Measurements from ENCODE around the gene CADPS.

The CADPS gene

GRCh38 chr3:62502315-62503300, 372.6 kb downstream of the CADPS start:
- DNase-seq (ENCODE audit: low read depth) = no peak

DNA sequence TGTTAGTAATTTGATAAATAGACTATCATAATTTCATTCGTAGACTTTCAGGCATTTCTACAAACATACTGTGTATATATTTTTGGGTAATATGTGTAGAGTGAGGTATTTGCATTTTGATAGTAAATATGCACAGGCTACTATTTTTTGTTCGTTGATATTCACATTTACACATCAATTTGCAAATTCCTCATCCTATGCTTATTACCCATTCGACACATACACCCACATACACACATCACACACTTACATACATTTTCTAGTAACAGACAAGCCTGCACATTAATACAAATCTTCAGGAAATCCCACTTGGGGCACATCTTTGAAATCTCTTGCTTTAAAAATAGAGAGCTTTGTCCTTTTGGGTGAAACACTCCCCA, 373.9 kb downstream of the CADPS start:
- no peak for DNase-seq (ENCODE audit: low read depth)

DNA sequence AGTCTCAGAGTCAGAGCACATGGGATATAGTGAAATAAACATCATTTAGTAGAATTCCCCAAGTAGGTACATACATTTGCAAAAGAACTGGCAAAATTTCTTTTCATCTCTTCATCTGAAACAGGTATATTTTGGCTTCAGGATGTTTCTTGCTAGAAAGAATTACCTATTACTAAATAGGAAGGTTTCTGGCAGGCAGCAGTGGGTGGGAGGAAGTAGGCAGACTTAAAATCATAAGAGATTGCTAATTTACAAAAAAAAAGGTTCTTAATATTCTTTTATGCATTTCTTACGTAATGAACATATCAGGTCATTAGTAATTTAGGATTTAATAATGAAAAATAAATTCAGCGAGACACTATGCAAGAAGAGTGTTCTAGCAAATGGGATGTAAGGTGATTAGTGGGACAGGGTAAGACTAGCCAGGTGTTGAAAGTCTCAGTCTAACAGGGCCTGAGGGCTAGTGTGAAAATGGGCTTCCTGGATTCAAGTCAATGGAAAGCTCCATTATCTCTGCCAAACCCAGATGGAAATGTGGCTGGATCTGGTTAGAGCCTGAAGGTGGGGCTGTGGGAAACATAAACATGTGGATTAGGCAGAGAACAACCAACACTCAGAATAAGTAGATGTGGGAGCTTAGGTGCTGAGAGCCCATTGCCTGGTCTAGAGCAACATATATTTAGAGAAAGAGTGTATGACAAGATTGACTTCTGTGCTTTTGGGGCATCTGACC, 374.5 kb downstream of the CADPS start:
- no peak for DNase-seq (ENCODE audit: low read depth)

DNA sequence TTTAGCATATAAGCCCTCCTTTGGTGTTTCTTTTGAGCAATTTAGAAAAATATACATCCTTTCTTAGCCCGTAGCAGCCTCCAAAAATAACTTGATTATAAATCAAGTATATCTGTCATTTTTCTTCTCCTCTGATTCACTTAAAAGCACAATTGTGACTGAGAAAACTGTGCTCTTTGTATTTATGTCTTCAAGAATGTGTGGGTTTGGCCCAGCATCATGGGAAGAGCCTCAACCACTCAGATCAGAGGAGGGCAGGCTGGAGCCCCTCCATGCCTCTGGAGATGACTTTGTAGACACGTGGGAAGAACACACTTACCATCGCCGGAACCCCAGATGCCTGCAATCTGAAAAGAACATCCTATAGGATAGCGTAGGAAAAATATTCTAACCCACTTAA, 378.1 kb downstream of the CADPS start:
- no peak for DNase-seq (ENCODE audit: low read depth)

- no peak for DNase-seq (ENCODE audit: low read depth)
Observed at GRCh38 chr3:62496503-62496902, 378.7 kb downstream of the CADPS start.

- no peak for DNase-seq (ENCODE audit: low read depth)
Observed at GRCh38 chr3:62493109-62493801, 382.0 kb downstream of the CADPS start.

DNA sequence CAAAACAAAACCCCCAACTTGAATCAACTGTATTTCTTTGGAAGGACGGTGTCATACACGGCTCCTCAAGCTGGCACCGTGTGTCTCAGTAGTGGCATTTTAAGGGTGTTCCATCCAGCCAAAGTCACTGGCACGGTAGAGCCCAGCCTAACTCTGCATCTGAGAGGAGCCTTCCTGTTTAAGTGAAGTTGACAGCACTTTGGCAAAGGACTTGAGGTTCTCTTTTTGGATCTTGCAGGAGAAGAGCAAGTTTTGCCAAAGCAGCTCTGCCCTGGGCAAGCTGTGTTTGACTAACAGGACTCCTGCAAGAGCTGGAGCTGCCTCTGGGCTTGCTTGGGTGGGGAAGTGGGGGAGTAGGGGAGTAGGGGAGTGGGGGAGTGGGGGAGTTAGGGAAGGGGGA, 392.3 kb downstream of the CADPS start:
- no peak for DNase-seq (ENCODE audit: low read depth)

DNA sequence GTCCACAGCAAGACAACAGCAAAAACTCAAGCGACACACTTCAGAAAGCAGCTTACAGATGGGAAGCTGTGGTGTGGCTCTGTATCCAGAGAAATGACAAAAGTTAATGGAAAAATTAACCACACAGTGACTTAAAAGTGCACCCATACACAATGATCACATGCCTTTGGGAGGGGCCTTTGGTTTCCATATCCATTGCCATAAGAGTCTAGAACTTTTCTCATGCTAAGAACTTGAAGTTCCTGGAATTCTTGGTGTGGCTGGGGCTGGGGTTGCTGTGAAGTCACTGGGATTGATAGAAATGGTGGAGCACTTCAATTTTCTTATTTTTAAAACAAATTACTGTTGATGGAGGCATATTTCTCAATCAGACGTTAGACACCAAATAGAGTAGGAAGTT, 393.3 kb downstream of the CADPS start:
- DNase-seq (ENCODE audit: low read depth) = no peak

DNA sequence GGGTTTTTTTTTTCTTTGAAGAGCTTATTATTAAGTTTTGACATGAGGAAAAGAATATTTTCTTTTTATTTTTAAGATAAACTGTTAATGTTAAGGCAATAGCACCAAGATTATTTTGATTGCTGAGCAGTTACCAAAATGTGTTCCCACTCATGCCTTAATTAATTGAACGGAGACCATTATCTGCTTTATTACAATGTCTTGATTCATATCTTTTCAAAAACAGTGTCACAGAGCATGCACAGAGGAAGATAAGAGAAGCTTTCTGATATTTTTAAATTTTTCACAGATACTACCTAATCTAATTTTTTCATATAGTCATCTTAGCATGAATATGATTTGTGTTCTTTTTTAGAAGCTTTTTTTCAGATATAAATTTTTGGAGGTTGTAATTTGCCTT, 395.2 kb downstream of the CADPS start:
- no peak for DNase-seq (ENCODE audit: low read depth)

- no peak for DNase-seq (ENCODE audit: low read depth)
Observed at GRCh38 chr3:62479326-62479725, 395.9 kb downstream of the CADPS start.

GRCh38 chr3:62475306-62475705, 399.9 kb downstream of the CADPS start:
- no peak for DNase-seq (ENCODE audit: low read depth)

DNA sequence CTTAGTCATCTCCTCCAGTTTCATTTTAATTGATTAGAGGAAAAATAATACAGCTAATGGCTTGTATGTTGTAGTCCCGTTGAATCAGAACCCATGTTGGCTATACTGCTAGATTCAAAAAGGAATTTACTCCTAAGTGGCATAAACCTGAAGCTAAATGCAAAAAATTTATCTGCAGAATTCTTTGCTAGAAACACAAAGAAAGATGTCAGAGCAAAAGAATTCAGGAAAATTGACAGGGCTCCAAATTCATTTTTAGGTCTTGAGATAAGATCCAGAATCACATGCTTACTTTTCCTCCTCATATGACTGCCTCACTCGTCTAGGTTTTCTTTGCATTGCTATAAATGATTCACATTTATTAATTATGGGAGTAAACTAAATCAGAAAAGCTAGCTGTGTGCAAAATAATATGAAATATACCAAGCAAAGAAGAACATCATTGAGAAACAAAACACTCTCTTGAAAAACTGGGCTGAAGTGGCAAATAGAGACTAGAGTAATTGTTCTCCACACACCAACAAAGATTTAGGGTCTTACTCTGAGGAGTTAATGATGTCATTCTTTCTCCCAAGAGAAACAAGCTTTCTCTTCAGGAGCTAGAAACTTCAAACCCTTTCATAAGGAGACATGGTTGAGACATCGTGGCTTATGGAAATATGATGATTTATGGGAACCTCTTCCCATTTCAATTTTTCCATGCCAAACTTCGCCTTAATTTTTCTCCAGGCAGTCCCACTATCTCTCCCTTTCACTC, 407.1 kb downstream of the CADPS start:
- no peak for DNase-seq (ENCODE audit: low read depth)

- no peak for DNase-seq (ENCODE audit: low read depth)
Observed at GRCh38 chr3:62462788-62463187, 412.4 kb downstream of the CADPS start.

DNA sequence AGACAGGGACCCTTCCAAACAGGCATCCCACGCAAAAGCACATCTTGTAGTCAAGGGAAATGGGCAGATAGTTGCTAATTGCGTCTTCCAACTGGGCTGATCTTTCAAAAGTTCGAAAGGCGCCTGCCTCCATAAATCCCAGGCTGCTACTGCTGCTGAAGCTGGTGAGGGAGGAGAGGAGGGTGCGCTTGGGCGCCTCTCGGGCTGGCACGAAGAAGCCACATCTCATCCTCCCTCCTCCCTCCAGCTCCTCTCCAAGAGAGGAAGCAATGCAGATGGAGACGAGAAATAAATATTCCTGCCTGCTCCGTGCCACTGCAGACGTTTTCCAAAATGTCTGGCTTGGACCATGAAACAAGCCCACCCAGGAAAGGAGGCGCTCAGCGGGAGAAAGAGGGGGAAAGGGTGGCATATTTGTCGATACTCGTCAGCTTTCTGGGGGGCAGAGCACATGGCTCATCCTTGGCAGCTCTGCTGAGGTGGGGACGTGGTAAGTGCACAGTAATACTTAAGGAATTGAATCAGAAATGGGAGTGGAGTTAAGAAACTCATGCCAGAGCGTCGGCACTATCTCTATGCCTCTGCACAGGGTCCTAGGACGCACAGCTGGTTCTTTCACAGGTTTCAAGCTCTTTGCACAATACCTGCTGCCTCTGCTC, 413.0 kb downstream of the CADPS start:
- DNase-seq (ENCODE audit: low read depth) = no peak

- DNase-seq (ENCODE audit: low read depth) = no peak
Observed at GRCh38 chr3:62454916-62455315, 420.3 kb downstream of the CADPS start.

DNA sequence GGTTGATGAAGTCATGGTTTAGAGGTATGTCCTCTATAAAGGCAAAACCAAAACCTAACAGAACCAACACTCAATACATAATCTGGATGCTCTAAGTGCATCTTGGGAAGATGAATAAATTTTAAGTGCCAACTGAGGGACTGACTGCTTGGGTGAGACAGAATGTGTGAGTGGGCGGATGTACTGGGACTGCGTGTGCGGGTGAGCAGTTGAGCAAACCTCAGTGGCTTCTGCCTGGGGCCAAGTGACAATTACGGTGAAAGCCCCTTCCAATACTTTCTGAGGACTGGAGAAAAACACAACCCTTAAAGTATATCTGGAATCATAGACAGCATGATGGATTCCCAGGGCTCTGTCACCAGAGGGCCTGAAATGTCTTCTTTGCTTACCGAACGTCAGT, 421.8 kb downstream of the CADPS start:
- DNase-seq (ENCODE audit: low read depth) = no peak

DNA sequence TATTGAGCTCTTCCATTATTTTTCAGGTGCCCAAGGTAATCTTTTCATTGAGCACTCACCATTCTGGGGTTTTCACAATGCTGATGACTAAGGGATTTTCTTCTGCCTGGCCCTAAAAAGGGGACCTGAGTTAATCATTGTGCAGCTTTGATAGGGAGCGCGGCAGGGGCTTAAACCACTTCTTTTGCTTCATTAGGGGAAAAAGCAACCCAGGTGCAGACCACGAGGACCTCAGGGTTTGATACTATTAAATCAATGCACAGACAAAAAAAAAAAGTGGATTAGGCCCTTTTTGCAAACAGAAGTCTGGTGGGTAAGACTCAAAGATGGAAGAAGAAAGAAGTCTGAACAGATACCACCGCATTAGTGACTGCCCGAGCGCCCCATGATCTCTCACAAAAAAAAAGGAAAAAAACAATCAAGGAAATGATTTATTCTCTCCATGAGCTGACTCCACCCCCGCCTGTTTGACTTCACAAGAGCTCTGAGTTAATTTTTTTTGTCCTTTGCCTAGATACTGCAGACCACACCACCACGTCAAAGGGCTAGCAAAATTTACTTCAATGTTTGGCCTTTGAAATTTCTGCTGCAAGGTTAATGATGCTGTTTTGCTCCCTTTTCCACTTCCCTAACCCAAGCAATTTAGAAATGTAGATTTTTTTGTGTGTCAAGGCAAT, 423.9 kb downstream of the CADPS start:
- no peak for DNase-seq (ENCODE audit: low read depth)

GRCh38 chr3:62446337-62446940, 428.8 kb downstream of the CADPS start:
- DNase-seq (ENCODE audit: low read depth) = no peak

- DNase-seq (ENCODE audit: low read depth) = no peak
Observed at GRCh38 chr3:62445275-62445674, 429.9 kb downstream of the CADPS start.

DNA sequence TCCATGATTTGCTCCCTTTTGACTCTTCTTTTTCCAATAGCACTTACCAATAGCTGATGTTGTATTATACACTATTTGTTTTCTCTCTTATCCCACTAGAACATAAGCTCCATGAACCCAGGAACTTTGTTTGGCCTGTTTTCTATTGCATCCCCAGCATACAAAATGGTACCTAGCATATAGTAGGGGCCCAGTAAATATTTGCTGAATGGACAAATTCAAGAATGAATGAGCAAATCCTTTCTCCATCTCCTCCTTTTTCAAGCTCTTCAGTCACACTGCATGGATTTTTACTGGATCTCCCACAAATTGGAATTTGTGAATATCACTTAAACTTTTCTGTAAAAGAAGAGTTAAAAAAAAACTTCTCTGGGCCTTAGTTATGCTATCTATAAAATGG, 435.2 kb downstream of the CADPS start:
- no peak for DNase-seq (ENCODE audit: low read depth)

Data from T follicular helper cell (primary cell).